ENCODE measurements around the gene SPEF1.

SPEF1 gene

DNA sequence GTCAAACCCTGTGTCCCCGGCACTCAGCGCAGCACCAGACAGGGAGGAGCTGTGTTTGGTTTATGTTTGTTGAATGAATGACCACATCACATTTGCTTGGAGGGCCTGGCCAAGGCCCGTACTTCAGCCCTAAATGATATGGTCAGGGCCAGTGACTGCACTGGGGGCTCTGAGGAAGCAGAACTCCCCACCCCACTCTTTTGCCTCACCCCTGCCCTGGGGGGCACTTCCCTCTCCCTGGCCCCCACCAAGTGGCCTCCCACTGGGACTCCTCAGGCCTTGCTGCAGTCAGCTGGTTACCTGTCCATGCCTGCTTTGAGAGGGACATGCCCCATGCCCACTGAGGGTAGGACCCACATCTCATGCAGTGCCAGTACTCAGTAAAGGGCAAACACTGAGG, 16.6 kb downstream of the SPEF1 start:
- no peak for DNase-seq

DNA sequence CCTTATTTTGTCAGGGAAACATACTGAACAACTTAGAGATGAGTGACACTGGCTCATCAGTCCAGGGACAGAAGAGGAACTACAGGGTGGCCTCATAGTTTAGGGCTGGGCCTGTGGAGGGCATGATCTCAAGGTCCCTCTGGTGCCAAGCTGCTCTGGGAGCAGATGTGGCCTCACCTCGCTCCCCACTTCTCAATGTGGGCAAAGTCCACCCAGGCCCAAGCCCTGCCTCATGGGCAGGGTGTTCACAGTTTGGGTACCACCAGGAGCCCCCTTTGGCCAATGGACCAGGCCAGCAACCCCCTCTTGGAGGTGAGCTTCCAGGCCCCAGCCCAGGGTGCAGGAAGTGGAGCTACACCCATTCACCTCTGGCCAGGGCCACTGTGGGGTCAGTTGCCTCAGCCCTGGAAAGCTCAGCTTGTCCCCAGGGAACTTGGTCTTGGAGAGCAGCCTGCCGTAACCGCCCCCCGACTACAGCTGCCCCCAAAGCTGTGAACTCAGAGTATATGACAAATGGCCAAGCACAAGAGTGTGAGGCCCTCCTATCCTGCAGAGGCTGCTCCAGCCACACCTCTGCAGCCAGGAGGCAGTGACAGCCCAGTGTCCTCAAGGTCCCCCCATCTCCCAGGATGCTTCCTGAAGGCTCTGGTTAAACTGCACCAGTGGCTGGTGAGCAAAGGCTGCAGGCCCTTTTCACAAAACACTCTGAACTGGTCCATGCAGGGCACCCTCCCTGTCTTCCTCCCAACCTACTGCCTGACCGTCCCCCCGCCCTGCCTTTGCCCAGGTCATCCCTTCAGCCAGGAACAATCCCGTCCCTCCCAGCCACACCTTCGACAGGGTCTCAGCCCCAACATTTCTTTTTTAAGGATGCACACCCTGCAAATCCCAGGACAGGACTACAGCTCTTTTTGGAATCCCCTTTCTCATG, 17.3 kb downstream of the SPEF1 start:
- DNase-seq, result no peak

DNA sequence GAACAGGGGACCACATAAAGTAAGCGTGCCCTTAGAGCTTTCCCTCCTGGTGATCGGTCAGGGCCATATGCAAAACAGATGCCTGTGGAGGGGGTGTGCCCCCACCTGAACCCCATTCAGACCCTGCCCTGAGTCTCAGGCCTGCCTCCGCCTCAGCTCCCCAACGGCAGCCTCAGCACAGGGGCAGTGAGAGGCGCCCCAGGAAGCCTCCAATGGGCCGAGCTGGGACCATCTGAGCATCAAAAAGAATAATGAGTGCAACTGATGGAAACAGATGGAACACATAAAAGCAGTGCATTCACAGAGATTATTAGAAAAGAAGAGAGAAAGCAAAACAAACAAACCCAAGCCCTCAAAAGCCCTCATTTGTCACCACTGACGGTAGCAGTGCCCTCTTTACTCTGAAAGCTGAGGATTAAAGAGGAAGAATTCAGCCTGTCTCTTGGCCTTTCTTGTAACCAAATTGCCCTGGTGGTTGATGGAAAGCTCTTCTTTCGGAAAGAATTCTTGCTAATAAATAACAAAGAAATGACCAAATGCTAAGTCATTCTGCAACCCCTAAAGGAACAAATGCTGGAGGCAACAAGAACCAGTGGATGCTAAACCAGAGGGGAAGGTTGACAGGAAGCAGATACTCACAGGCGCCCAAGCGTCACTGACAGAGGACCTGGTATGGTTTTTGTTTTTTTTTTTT, 20.4 kb downstream of the SPEF1 start:
- no peak for DNase-seq

DNA sequence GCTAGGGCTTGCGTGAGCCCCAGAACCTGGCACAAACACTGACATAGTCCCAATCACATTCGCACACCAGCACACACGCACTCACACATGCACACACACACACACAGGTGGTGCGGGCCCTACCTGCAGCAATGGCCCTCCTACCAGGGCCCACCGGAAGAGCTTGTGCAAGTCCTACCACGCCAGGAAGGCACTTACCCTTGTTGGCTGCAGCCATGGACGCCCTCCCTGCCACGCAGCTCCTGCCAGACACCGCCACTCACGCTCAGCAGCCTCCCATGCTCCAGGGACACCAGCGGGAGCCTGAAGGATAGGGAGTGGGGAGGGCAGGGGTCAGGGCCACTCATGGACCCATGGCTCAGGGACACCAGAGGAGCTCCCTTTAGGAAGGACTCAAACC, 21.4 kb downstream of the SPEF1 start:
- DNase-seq, result no peak

DNA sequence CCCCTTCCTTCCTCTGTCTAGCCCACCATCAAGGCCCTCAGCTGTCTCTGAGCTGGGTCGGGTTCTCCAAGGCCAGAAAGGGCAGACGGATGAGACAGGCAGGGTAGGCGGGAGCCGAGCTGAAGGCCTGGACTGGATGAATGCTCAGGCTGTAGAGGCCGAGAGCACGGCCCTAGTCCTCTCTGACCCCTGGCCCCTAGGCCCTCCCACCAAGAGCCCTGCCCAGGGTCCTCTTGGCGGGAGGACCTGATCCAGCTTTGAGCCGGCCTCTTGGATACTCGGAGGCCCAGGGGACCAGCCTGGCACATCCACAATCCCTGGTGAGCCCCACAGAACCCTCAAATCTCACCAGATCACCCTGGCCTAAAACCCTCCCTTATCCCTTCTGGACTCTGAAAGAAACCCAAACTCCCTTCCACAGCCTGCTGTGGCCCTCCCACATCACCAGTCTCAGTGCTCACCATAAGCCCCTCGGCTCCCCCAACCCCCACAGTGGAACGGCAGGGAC, 21.9 kb downstream of the SPEF1 start:
- no peak for DNase-seq

DNA sequence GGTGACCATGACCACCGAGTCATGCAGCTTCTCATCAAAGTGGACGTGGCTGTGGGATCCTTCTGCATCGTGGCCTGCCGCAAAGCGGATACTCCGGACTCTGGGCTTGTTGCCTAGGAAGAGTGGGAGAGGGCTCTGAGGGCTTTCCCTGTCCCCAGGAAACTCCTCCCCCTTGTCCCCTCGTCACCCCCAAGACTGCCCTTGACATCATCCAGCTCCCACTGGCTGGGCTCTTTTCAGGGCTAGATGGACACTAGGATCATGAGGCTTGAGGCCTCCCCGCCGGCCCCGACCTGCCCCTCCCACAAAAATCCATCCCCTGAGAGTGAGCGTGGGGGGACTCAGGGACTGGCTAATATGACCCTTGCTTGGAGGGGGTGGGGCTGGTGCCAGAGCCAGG, 22.7 kb downstream of the SPEF1 start:
- no peak for DNase-seq

DNA sequence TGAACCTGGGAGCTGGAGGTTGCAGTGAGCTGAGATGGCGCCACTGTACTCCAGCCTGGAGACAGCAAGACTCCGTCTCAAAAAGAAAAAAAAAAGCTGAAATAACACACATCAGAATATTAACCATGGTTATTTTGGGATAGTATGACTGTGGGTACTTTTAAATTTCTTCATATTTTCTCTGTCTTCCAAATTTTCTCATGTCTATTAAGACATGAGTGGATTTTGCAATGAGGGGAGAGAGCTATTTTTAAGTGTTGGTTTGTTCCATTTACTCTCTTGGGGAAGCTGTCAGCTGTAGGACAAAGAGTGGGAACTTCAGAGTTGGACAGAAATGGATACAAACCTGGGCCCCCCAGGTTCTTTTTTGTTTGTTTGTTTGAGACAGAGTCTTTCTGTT, 24.0 kb downstream of the SPEF1 start:
- no peak for DNase-seq

DNA sequence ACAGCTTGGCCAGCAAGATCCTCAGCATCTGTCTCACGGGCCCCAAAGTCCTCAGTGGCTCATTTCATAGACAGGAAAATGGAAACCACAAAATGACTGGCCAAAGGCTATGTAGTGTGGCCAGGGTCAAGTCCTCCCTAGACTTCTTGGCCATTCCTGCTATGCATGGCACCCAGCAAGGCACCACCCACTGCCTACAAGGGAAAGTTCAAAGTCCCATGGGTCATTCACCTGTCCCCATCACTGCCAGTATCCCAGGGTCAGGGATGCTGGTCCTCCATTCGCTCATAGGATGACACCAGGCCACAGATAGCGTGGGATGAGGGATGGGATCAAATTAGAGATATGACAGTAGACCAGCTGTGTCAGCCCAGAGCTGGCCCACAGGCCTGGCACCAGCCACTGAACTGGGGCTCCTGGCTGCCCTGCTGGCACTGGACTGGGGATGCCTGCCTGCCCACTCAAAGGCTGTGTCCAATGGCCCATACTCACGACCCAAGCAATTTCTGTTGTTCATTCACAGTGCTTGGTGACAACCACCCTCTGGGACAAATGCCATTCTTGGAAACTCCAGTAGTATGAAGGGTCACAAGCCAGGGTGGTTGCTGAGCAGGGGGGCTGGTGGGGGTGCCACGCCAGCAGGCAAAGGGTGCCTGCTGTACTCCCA, 25.3 kb downstream of the SPEF1 start:
- no peak for DNase-seq

DNA sequence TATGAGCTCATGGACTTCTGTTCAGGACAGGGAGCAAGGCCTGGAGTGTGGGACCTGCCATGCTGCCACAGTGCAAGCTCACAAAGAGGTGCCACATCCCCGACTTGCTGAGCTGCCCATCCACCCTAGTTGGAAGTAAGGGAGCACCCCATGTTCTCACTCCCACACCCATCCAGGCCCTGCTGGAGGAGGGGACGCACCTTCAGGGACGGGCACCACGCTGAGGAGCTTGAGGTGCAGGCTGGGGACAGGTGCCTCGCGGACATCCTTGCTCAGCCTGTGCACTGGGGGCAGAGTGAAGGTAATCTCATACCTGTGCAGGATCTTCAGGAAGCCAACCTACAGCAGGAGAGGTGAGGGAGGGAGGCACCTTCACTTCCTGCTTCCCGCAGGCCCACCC, 26.0 kb downstream of the SPEF1 start:
- no peak for DNase-seq

DNA sequence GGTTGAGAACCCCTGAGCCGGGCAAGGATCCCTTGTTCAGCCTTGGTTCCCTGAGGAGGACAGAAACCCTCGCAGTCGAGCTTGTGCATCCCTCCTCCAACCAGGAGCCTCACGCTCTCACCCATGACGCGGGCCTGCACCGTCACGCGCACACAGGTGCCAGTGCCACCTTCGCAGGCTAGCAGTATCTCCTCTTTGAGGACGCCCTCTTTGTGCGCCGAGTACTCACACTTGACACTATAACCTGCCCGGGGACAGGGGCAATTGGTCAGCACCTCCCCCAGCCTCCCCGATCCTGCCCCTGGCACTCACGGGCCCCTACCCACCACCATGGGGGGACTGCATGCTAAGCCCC, 27.0 kb downstream of the SPEF1 start:
- no peak for DNase-seq

DNA sequence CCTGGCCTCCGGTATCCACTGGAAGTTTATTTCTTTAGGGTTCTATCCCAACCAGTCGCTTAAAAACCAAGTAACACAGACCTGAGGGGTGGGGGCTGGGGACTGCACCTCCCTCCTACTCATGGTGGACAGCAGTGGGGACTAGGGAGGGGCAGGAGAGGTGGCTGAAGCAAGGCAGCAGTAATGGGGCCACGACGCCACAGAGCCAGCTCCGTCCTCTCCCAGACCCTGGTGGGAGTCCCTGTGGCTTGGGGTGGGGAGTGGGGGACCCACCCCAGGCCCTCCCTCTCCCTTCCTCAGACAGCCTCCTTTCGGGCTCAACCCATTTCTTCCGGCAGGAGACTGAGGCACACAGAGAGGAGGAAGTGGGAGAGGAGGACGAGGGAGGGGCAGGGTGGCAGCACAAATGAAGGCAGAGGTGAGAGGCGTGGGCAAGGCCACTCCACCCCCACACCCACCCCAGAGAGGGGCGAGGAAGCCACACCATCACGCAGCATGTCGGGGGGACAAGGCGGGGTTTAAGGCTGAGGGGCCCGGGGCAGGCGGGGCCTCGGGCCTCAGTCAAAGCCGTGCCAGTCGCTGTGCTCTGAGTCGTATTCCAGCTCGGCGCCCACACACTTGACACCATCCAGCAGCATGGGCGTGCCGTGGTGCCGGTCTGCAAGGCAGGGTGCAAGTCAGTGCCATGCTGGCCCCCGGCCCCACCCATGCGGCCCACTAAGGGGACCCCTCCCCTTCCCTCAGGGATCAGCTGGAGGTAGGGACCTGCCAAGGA, 27.6 kb downstream of the SPEF1 start:
- no peak for DNase-seq

DNA sequence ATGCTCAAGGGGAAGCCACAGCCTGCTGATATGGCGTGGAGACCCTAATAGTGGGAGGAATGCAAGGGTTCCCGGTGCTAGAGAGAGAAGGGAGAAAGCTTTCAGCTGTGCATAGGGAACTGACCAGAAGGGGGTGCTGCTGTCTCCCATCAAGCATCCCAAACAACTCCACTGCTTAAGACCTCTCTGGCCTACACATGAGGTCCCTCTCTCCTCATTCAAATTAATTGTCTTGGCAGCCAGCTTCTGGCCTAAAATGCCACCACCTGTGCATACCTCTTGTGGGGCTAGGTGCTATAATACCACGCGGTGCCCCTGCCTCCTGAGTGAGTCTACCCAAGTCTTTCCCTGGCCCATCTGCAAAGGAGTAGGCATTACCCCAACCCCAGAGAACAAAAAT, 28.1 kb downstream of the SPEF1 start:
- DNase-seq, result peak; percentile 54 to 60

DNA sequence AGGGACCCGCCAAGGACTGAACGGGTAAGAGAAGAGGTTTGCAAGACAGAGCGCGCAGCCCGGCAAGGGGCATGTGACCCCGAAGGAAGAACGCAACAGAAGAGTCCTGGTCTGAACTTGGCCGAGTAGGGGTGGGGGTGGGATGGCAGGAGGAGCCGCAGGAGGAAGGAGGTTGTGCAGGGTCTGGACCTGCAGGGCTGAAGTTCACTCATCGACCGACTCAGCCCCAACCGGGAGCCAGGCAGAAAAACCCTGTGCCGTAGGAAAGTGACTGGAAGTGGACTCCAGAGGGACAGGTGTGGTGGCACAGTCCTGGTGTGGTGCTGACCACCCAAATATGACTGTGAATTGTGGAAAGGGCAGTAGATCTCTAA, 28.9 kb downstream of the SPEF1 start:
- DNase-seq, result no peak

DNA sequence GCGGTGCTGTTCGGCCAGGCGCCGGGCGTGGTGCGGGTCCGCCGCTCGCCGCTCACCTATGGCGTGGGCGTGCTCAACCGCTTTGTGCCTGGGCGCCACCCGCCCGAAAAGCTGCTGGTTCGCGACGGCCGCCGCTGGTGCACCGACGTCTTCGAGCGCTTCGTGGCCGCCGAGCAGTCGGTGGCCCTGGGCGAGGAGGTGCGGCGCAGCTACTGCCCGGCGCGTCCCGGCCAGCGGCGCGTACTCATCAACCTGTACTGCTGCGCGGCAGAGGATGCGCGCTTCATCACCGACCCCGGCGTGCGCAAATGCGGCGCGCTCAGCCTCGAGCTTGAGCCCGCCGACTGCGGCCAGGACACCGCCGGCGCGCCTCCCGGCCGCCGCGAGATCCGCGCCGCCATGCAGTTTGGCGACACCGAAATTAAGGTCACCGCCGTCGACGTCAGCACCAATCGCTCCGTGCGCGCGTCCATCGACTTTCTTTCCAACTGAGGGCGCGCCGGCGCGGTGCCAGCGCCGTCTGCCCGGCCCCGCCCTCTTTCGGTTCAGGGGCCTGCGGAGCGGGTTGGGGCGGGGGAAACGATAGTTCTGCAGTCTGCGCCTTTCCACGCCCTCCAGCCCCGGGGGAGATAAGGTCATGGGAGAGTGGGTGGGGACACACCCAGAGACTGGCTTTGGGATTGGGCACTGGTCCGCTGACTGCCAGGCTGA, 29.4 kb downstream of the SPEF1 start:
- peak; percentile 46 to 54 for DNase-seq

DNA sequence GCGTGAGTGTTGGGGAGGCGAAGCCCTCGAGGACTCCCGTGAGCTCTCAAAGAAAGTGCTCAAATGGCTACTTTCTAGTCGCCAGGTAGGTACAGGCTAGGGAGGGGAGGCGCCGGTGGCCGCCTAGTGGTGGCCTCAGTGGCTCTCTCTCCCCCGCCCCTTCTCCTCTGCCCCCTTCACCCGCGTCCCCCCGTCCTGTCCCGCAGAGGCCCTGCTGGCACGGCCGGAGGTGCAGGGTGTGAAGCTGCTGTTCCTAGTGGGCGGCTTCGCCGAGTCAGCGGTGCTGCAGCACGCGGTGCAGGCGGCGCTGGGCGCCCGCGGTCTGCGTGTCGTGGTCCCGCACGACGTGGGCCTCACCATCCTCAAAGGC, 30.0 kb downstream of the SPEF1 start:
- DNase-seq, result no peak

DNA sequence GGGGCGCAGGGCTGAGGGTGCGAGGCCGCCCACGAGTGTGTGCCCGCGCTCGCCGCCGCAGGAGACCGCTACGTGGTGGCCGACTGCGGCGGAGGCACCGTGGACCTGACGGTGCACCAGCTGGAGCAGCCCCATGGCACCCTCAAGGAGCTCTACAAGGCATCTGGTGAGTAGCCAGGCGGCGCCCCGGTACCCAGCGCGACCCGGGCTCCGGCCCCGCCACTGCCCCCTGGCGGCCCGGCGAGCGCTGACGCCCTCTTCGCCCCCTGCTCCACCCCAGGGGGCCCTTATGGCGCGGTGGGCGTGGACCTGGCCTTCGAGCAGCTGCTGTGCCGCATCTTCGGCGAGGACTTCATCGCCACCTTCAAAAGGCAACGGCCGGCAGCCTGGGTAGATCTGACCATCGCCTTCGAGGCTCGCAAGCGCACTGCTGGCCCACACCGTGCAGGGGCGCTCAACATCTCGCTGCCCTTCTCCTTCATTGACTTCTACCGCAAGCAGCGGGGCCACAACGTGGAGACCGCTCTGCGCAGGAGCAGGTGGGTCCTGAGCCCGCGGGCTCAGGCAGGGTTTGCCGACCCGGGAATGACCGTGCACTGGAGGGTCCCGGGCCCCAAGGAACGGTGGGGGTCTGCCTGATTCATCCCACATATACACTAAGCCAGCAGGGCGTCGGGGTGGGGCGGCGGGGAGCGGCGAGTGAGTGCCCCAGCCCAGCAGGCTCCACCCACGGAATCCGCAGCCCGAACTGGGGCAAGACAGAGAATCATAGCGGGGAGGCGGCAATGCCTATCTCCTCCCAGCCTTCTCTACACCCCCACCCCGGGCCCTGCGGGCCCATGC, 31.3 kb downstream of the SPEF1 start:
- peak in 1 of 2 experiments; percentile 13 for DNase-seq

DNA sequence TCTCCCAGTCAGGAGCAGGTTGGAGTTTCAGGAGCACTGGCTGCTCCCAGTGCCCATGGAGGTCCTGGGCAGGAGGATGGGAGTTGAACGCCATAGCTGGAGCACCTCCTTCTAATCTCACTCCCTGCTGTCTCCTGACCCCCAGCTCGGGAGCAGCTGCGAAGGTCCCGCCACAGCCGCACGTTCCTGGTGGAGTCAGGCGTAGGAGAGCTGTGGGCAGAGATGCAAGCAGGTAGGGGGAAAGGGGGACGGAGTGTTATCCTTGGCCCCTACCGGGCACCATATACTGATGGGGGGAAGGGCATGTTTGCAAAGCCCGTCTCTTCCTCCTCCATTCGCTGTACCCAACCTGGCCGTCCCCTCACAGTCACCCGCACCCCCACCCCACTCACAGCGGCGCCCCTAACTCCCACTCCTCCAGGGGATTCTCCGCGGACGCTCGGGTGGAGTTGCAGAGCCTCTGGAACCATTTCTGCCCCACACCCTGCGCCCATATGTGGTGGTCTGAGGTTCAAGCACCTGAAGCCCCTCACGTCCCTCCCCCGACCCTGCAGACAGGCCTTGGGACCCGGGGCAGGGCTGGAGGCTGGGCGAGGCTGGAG, 32.1 kb downstream of the SPEF1 start:
- DNase-seq, result no peak

DNA sequence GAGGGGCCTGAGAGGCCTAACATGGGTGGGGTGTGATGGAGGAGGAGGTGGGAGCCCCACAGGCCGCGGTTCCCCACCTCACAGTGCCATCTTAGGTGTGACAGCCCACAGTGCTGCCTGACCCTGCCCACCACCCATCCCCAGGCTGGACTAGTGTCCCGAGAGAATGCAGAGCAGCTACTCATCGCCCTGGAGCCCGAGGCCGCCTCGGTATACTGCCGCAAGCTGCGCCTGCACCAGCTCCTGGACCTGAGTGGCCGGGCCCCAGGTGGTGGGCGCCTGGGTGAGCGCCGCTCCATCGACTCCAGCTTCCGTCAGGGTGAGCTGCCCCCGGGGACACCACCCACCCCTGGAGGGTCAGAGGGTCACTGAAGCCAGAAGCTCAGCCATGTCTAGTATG, 33.2 kb downstream of the SPEF1 start:
- no peak for DNase-seq

DNA sequence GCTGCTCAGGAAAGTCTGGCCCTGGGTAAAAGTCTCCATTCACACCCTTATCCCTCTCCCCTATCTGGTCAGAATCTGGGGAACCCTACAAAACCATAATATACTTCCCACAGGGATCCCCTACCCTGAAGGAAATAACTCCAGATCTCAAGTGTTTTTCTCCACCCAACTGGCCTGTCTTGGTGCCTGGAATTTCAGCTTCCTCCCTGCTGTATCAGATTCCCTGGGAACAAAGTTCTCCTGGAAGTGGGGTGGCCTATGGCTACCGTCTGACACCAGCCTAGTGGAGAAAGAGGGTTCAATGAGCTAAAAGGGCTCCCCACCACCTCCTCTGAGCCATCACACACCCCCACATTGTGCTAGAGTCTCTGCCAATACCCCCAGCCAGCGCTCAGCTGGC, 33.8 kb downstream of the SPEF1 start:
- no peak for DNase-seq

DNA sequence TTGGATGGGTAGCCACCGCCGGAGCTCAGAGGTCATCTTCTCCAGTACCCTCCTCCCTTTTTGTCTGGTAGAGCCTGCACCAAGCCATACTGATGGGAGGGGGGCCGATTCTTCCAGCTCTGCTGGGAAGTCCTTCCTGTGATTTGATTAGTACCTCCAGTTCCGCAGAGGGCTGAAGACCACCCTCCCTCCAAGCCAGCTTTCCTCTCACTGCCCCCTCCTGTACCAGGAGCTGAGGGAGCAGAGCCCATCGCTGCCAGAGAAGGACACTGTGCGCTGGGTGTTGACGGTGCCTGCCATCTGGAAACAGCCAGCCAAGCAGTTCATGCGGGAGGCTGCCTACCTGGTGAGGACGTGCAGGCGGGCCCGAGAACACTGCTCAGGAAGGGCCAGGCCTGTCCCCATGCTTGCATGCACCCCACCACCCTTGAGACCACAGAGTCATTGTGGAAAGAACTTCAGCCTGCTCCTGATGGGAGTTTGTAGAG, 35.5 kb downstream of the SPEF1 start:
- no peak for DNase-seq

All from activated CD4-positive, alpha-beta T cell treated with anti-CD3 and anti-CD28 coated beads, Interleukin-2, amount 50 U/mL, for 4 hours (primary cell).